Right lobe of liver (tissue), 4 donors: ENCODE data around the gene KLK10.

Experiments used
- CTCF ChIP-seq, 4 donors: fragments of 200-600 bp in 3 of 4; fragments of 450-650 bp in 1 of 4; IDR thresholded peaks; one replicate each; pipeline versions ENCODE4 v1.5.1 to v1.8.0; 2016 to 2022; ENCODE audit warnings: antibody characterized with exemption in 4 of 4, mild to moderate bottlenecking in 2 of 4
- POLR2A ChIP-seq: fragments of 450-650 bp; IDR thresholded peaks from one replicate; pipeline ENCODE4 v1.6.1; 2017; ENCODE audit warnings: antibody characterized with exemption, mild to moderate bottlenecking
- donor health status: DM: no; HTN: no; CAD: no.
- donor health status: DM: no; HTN: no; CAD: no.
- donor health status: DM: no; HTN: yes; CAD: no.

- TF ChIP-seq CTCF (IDR thresholded peaks at IDR 0.05) (no peak), POLR2A (no peak)
Measured at GRCh38 chr19:51026554-51026831, 7.0 kb upstream of the KLK10 start, which contains the start of gene KLK11.
